IPS DF 4.7 (cell line): ENCODE measurements around the gene ZNF385A.
"Not testable (repeated sequence)": the region's sequence is repeated elsewhere in the genome, so short reads cannot be mapped to it uniquely, and the experiment has no call there.

ENCODE experiments used
- DNase-seq: peaks from one replicate; pipeline ENCODE4 v3.0.0-alpha.2; 2013; ENCODE audit warnings: low spot score; ENCODE audit errors: extremely low read depth

Gene ZNF385A

GRCh38 chr12:54328595-54329337, 55.8 kb downstream of the ZNF385A start:
- DNase-seq: no peak

- not testable (repeated sequence) for DNase-seq
These were observed 59.0 kb downstream of the ZNF385A start for GRCh38 chr12:54325442-54326109.

- peak; percentile 100 for DNase-seq
These were observed 59.7 kb downstream of the ZNF385A start, which contains the start of gene COPZ1 for GRCh38 chr12:54324617-54325441. Gene COPZ1, plus strand, starts transcription at chr12:54325131. Its CDS starts 33 bp downstream, at chr12:54325164.

DNA sequence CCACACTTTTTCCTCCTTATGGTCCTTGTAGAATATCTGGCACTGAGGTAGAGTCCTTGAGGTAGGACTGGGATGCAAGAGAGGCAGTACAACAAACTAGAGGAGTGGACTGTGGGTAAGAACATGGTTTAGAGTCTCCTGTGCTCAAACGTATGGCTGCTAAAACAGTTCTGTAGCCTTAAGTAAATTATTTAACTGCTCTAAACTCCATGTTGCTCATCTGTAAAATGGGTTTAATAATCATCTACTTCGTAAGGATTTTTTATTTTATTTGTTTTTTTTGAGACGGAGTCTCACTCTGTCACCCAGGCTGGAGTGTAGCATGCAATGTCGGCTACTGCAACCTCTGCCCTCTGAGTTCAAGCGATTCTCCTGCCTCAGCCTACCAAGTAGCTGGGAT, 63.2 kb downstream of the ZNF385A start:
- DNase-seq: no peak
